ENCODE data around the gene SH3D19. TPM values are rescaled to one million over a fixed set of nuclear protein-coding genes. Genes with fewer than 3 reads are reported as not detected.

The SH3D19 gene
- total and polyA plus RNA-seq, 4 donors: 40.3 to 62.1 (median 40.9) TPM

- no peaks in the 10 kb centered on the region for H3K27me3 ChIP-seq (ENCODE audit: control insufficient read depth, insufficient read depth, low read length)
- H3K4me1 ChIP-seq (ENCODE audit: control insufficient read depth, insufficient read depth, low read length): no peaks in the 10 kb centered on the region
- H3K36me3 ChIP-seq (ENCODE audit: control insufficient read depth, insufficient read depth, low read length): no peaks in the 10 kb centered on the region
- H3K9me3 ChIP-seq (ENCODE audit: control insufficient read depth, insufficient read depth, low read length): no peaks in the 10 kb centered on the region
- H3K27ac ChIP-seq (ENCODE audit: low read depth, low read length): no peak overlapping the region
- H3K4me3 ChIP-seq (ENCODE audit: low read depth, low read length): no peak overlapping the region
- WGBS (ENCODE audit: insufficient coverage): no CpG with 5 or more reads among the region's 9 CpGs
- DNase-seq (ENCODE audit: low read depth in 4 of 6, low spot score in 6 of 6): no peak
Measured at GRCh38 chr4:151347490-151348235, 22.3 kb upstream of the SH3D19 start.

GRCh38 chr4:151344948-151345347, 19.5 kb upstream of the SH3D19 start:
- no peak for DNase-seq (ENCODE audit: low read depth in 4 of 6, low spot score in 6 of 6)
- Histone ChIP-seq H3K36me3 (ENCODE audit: control insufficient read depth, insufficient read depth, low read length) (no peaks in the 10 kb centered on the region), H3K4me1 (ENCODE audit: control insufficient read depth, insufficient read depth, low read length) (no peaks in the 10 kb centered on the region), H3K27ac (ENCODE audit: low read depth, low read length) (no peak overlapping the region), H3K4me3 (ENCODE audit: low read depth, low read length) (no peak overlapping the region), H3K27me3 (ENCODE audit: control insufficient read depth, insufficient read depth, low read length) (no peaks in the 10 kb centered on the region), H3K9me3 (ENCODE audit: control insufficient read depth, insufficient read depth, low read length) (no peaks in the 10 kb centered on the region)
- WGBS (ENCODE audit: insufficient coverage): 93% methylated on average over 2 of the region's 2 CpGs

- no peak overlapping the region for H3K4me3 ChIP-seq (ENCODE audit: low read depth, low read length)
Measured at GRCh38 chr4:151340751-151341385, 15.5 kb upstream of the SH3D19 start.

DNA sequence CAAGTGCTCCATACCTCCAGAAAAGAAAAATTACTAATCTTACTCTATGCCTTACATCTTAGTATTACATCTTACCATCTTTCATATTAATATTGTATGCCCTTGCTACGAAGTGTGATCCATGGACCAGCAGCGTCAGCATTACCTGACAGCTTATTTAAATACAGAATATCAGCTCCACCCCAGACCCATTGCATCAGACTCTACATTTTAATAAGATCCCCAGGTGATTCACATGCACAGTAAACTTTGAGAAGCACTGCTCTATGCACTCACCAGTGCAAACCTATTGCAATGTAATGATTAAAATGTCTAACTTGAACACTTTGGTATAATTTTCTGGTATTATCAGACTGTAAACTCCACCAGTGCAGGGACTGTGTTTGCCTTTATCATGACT, 14.1 kb upstream of the SH3D19 start:
- no peaks in the 10 kb centered on the region for H3K27me3 ChIP-seq (ENCODE audit: control insufficient read depth, insufficient read depth, low read length)
- no peaks in the 10 kb centered on the region for H3K4me1 ChIP-seq (ENCODE audit: control insufficient read depth, insufficient read depth, low read length)
- H3K27ac ChIP-seq (ENCODE audit: low read depth, low read length): no peak overlapping the region
- no peak overlapping the region for H3K4me3 ChIP-seq (ENCODE audit: low read depth, low read length)
- no peaks in the 10 kb centered on the region for H3K36me3 ChIP-seq (ENCODE audit: control insufficient read depth, insufficient read depth, low read length)
- WGBS (ENCODE audit: insufficient coverage): 81% methylated on average over 2 of the region's 2 CpGs
- no peaks in the 10 kb centered on the region for H3K9me3 ChIP-seq (ENCODE audit: control insufficient read depth, insufficient read depth, low read length)
- DNase-seq (ENCODE audit: low read depth in 4 of 6, low spot score in 6 of 6): no peak

More at GRCh38 chr4:151340751-151341385, 15.5 kb upstream of the SH3D19 start:
- Histone ChIP-seq H3K27ac (ENCODE audit: low read depth, low read length) (peak overlapping the region; percentile 76), H3K27me3 (ENCODE audit: control insufficient read depth, insufficient read depth, low read length) (no peaks in the 10 kb centered on the region), H3K36me3 (ENCODE audit: control insufficient read depth, insufficient read depth, low read length) (no peaks in the 10 kb centered on the region), H3K4me1 (ENCODE audit: control insufficient read depth, insufficient read depth, low read length) (no peaks in the 10 kb centered on the region), H3K9me3 (ENCODE audit: control insufficient read depth, insufficient read depth, low read length) (no peaks in the 10 kb centered on the region)
- DNase-seq (ENCODE audit: low read depth in 4 of 6, low spot score in 6 of 6): no peak
- WGBS (ENCODE audit: insufficient coverage): 93% methylated on average over 5 of the region's 5 CpGs

- Histone ChIP-seq H3K27ac (ENCODE audit: low read depth, low read length) (no peak overlapping the region), H3K4me3 (ENCODE audit: low read depth, low read length) (no peak overlapping the region), H3K4me1 (ENCODE audit: control insufficient read depth, insufficient read depth, low read length) (no peaks in the 10 kb centered on the region), H3K27me3 (ENCODE audit: control insufficient read depth, insufficient read depth, low read length) (no peaks in the 10 kb centered on the region), H3K9me3 (ENCODE audit: control insufficient read depth, insufficient read depth, low read length) (no peaks in the 10 kb centered on the region), H3K36me3 (ENCODE audit: control insufficient read depth, insufficient read depth, low read length) (no peaks in the 10 kb centered on the region)
- no peak for DNase-seq (ENCODE audit: low read depth in 4 of 6, low spot score in 6 of 6)
- no CpG with 5 or more reads among the region's 1 CpG for WGBS (ENCODE audit: insufficient coverage)
Measured at GRCh38 chr4:151331276-151332042, 6.1 kb upstream of the SH3D19 start.

DNA sequence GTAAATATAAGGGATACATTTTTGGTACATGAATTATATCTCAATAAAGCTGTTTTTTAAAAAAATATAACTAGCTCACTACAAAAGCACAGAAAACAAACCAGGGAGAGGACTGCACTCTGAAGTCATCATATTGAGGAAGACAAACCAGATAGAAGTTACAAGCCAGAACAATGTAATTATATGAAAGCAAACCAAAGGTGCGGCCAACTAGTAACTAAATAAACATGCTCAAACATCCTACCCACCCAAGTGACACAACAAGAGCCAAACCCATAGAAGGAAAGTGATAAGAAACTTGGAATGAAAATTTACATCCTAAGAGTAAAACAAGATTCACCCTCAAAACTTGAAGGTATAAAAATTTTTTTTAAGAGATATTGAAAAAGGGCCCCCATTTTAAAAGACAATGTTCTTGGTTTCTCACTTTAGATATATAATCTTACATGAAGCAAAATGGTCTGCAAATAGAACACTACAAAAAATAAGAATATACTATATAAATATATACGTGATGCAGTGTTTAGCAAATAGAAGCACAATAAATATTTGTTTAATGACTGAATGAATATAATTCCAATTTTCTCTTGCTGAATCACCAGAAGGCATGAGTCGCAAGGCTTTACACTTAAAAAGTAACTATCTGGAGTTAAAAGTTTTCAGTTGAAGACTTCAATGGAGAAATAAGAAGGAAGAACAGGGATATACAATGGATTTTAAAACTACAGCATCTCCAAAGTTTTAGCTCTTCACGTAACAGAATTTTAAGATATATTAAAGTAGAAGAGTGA, 4.0 kb upstream of the SH3D19 start:
- DNase-seq (ENCODE audit: low read depth in 4 of 6, low spot score in 6 of 6): no peak
- WGBS (ENCODE audit: insufficient coverage): no CpG with 5 or more reads among the region's 4 CpGs

DNA sequence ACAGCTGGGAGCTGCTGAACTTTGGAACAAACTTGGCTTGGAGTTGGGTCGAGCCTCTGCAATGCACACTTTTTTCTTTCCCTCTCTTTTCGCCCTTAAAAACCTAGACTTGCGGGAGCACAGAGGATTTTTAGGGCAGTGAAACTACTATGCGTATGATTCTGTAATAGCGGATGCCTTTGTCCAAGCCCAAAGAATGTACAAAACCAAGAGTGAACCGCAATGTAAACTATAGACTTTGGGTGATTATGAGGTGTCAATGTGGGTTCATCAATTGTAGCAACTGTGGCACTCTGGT, 493 bp upstream of the SH3D19 start:
- Histone ChIP-seq H3K9me3 (ENCODE audit: control insufficient read depth, insufficient read depth, low read length) (no peaks in the 10 kb centered on the region), H3K27ac (ENCODE audit: low read depth, low read length) (peak overlapping the region; percentile 86), H3K4me3 (ENCODE audit: low read depth, low read length) (peak overlapping the region; percentile 76), H3K4me1 (ENCODE audit: control insufficient read depth, insufficient read depth, low read length) (peaks cover 6% of the 10 kb centered on the region), H3K36me3 (ENCODE audit: control insufficient read depth, insufficient read depth, low read length) (no peaks in the 10 kb centered on the region), H3K27me3 (ENCODE audit: control insufficient read depth, insufficient read depth, low read length) (no peaks in the 10 kb centered on the region)
- 82% methylated on average over 2 of the region's 6 CpGs for WGBS (ENCODE audit: insufficient coverage)
- no peak for DNase-seq (ENCODE audit: low read depth in 4 of 6, low spot score in 6 of 6)

More for the DNA sequence above, 4.0 kb upstream of the SH3D19 start:
- Histone ChIP-seq H3K4me1 (ENCODE audit: control insufficient read depth, insufficient read depth, low read length) (peaks cover 6% of the 10 kb centered on the region), H3K9me3 (ENCODE audit: control insufficient read depth, insufficient read depth, low read length) (no peaks in the 10 kb centered on the region), H3K27me3 (ENCODE audit: control insufficient read depth, insufficient read depth, low read length) (no peaks in the 10 kb centered on the region), H3K4me3 (ENCODE audit: low read depth, low read length) (no peak overlapping the region), H3K27ac (ENCODE audit: low read depth, low read length) (no peak overlapping the region), H3K36me3 (ENCODE audit: control insufficient read depth, insufficient read depth, low read length) (no peaks in the 10 kb centered on the region)

- Histone ChIP-seq H3K36me3 (ENCODE audit: control insufficient read depth, insufficient read depth, low read length) (no peaks in the 10 kb centered on the region), H3K4me3 (ENCODE audit: low read depth, low read length) (peak overlapping the region; percentile 76), H3K27ac (ENCODE audit: low read depth, low read length) (peak overlapping the region; percentile 89), H3K4me1 (ENCODE audit: control insufficient read depth, insufficient read depth, low read length) (peaks cover 6% of the 10 kb centered on the region), H3K9me3 (ENCODE audit: control insufficient read depth, insufficient read depth, low read length) (no peaks in the 10 kb centered on the region), H3K27me3 (ENCODE audit: control insufficient read depth, insufficient read depth, low read length) (no peaks in the 10 kb centered on the region)
- peak in 3 of 6 donors; percentile 21 to 61 (median 57) for DNase-seq (ENCODE audit: low read depth in 4 of 6, low spot score in 6 of 6)
- 0% methylated on average over 19 of the region's 21 CpGs for WGBS (ENCODE audit: insufficient coverage)
Measured at GRCh38 chr4:151324752-151325110, 674 bp downstream of the SH3D19 start.

DNA sequence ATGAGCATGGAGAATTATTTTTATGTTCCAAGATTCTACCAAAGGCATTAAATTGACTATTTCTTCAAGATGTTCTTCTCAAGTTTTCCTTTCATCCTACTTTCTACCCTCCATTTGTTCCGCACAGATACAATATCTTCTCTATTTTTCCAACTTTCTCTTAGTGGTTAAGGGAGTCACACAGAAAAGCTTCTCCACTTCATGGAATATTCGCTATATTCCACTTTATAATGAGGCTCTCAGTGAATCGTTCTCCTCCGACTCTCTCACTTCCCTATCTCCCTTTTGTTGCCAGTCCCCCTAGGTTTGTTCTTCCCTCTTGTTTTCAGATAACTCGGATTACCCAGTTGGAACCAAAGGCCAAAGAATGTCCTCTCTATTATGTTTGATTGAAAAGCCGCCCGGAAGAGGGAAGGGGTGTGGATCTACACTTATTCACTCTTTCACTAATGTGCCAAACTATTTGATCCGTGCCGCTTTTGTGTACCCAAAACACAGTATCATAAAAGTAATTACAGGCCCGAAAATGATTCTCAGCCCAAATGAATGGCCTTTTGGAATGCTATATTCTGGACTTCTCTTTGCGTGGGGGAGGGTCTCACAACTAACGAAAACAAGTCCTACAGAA, 1.2 kb downstream of the SH3D19 start:
- H3K36me3 ChIP-seq (ENCODE audit: control insufficient read depth, insufficient read depth, low read length): no peaks in the 10 kb centered on the region
- 0% methylated on average over 1 of the region's 12 CpGs for WGBS (ENCODE audit: insufficient coverage)
- peak overlapping the region; percentile 76 for H3K4me3 ChIP-seq (ENCODE audit: low read depth, low read length)
- peaks cover 6% of the 10 kb centered on the region for H3K4me1 ChIP-seq (ENCODE audit: control insufficient read depth, insufficient read depth, low read length)
- H3K27me3 ChIP-seq (ENCODE audit: control insufficient read depth, insufficient read depth, low read length): no peaks in the 10 kb centered on the region
- no peaks in the 10 kb centered on the region for H3K9me3 ChIP-seq (ENCODE audit: control insufficient read depth, insufficient read depth, low read length)
- DNase-seq (ENCODE audit: low read depth in 4 of 6, low spot score in 6 of 6): peak in 1 of 6 donors; percentile 57
- H3K27ac ChIP-seq (ENCODE audit: low read depth, low read length): peak overlapping the region; percentile 89
